Activated CD4-positive, alpha-beta T cell treated with anti-CD3 and anti-CD28 coated beads for 1 hour (primary cell): ENCODE data around the gene CEACAM16.
"Not testable (repeated sequence)": the region's sequence is repeated elsewhere in the genome, so short reads cannot be mapped to it uniquely, and the experiment has no call there.

Experiments
- DNase-seq: peaks from one replicate; pipeline ENCODE4 v3.0.0-alpha.2; 2020

Gene CEACAM16

GRCh38 chr19:44704982-44705381, 6.0 kb downstream of the CEACAM16 start:
- no peak for DNase-seq

GRCh38 chr19:44705502-44706010, 6.6 kb downstream of the CEACAM16 start:
- DNase-seq: no peak

- DNase-seq: no peak
These were observed 7.7 kb downstream of the CEACAM16 start for GRCh38 chr19:44706506-44707236.

DNA sequence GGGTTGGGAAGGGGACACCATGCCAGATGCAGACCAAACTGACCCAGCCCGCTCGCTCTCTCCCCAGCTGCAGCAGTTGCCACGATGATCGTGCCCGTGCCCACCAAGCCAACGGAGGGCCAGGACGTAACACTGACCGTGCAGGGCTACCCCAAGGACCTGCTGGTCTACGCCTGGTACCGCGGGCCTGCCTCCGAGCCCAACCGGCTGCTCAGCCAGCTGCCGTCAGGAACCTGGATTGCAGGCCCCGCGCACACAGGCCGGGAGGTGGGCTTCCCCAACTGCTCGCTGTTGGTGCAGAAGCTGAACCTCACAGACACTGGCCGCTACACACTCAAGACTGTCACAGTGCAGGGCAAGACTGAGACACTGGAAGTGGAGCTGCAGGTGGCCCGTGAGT, 8.8 kb downstream of the CEACAM16 start:
- DNase-seq: no peak

- no peak for DNase-seq
These were observed 10.0 kb downstream of the CEACAM16 start for GRCh38 chr19:44708940-44709339.

DNA sequence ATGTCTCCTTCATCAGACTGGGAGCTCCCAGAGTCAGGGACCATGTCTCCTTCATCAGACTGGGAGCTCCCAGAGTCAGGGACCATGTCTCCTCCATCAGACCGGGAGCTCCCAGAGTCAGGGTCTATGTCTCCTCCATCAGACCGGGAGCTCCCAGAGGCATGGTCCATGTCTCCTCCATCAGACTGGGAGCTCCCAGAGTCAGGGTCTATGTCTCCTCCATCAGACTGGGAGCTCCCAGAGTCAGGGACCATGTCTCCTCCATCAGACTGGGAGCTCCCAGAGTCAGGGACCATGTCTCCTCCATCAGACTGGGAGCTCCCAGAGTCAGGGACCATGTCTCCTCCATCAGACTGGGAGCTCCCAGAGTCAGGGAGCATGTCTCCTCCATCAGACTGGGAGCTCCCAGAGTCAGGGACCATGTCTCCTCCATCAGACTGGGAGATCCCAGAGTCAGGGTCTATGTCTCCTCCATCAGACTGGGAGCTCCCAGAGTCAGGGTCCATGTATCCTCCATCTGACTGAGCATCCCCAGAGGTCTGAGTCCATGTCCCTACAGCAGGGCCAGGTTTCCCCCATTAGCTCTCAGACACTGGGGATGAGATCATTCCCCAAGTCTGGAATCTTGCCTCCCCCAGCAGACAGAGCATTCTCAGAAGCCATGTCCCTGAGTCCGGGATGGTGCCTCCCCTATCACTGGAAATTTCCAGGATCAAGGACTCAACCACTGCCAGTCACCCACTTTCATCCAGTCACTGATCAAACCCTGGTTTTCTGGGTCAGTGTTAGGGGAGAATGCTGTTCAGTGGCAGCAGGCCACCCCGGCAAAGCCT, 10.7 kb downstream of the CEACAM16 start:
- DNase-seq: not testable (repeated sequence)

DNA sequence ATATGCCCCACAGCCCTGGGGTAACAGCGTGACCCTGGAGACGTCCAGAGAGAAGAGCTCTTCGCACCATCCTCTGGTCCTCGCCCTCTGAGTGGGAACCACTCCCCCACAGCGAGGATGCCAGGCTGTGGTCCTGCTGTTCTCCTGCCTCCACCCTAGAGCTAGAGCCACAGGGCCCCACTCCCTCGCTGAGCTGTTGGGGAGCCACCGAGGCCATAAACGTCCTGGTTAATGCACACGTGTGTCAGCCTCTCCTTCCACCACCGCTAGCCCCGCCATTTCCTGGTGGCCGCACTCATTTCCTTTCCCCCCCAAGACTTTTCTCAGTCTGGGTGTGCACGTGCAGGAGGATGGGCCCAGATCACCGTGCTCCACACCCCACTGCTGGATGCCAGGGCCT, 11.5 kb downstream of the CEACAM16 start:
- no peak for DNase-seq

- no peak for DNase-seq
These were observed 14.0 kb downstream of the CEACAM16 start for GRCh38 chr19:44712864-44713515.

GRCh38 chr19:44714597-44715169, 15.7 kb downstream of the CEACAM16 start:
- DNase-seq: no peak

DNA sequence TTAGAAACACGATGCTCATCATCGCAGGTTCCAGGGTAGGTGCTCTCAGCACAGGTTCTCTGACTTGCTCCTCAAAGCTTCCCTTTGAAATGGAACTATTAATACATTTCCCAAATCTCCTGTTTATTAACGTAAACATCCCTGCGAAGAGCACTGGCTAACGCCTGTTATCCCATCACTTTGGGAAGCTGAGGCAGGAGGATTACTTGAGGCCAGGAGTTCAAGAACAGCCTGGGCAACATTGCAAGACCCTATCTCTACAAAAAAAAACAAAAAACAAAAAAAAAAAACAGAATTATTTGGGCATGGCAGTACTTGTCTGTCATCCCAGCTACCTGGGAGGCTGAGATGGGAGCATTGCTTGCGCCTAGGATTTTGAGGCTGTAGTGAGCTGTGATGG, 18.7 kb downstream of the CEACAM16 start:
- DNase-seq: no peak

DNA sequence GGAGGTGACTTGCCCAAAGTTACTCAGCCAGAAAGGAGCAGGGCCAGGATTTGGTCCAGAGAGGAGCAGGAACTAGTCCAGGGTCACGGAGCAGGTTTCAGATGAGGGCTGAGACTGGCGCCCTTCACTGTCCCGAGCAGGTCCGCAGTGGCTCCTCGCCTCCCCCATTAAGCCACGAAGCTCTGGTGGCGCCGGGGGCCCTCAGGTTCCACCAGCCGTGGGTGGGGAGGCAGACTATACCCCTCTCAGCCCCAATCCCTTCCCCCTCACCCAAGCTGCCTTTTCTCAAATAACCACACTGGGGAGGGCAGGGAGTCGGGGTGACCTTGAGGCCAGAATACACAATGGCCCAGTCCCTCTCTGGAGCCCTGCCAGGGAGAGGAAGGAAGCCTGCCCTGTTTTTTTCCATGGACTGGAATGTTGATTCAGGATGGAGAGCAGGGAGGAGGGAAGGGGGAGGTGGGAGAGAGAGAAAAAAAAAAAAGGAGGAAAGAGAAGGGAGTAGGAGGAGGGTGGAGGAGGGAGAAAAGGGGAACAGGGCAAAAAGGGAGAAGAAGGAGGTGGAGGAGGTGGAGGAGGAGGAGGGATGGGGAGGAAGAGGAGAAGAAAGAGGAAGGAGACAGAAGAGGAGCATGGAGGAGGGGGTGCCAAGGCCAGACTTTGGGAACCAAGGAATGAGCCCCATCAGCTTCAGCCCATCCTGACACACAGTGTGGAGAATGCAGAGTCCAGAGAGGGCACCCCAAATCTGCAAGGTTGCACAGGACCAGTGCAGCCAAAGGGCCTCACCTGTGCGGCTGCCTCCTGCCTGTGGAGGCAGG, 19.7 kb downstream of the CEACAM16 start:
- DNase-seq: no peak

- no peak for DNase-seq
These were observed 20.3 kb downstream of the CEACAM16 start for GRCh38 chr19:44719262-44719701.

GRCh38 chr19:44720396-44720795, 21.4 kb downstream of the CEACAM16 start:
- not testable (repeated sequence) for DNase-seq

DNA sequence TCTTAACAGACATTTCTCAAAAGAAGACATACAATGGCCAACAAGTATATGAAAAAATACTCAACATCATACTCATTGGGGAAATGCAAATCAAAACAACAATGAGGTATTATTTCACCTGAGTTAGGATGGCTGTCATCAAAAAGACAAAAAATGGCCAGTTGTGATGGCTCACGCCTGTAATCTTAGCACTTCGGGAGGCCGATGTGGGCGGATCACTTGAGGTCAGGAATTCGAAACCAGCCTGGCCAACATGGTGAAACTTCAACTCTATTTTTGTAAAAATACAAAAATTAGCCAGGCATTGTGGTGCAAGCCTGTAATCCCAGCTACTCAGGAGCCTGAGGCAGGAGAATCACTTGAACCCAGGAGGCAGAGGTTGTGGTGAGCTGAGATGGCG, 22.0 kb downstream of the CEACAM16 start:
- DNase-seq: no peak

DNA sequence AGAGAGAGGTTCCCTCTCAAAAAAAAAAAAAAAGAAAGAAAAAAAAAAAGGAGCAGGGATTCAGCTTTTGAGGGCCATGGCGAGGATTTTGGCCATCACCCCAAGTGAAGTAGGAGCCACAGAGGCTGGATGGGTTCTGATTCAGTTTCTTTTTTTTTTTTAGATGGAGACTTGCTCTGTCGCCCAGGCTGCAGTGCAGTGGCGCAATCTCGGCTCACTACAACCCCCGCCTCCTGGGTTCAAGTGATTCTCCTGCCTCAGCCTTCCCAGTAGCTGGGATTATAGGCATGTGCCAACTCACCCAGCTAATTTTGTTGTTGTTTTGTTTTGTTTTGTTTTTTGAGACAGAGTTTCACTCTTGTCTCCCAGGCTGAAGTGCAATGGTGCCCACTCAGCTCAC, 22.4 kb downstream of the CEACAM16 start:
- not testable (repeated sequence) for DNase-seq

- no peak for DNase-seq
These were observed 23.5 kb downstream of the CEACAM16 start for GRCh38 chr19:44722131-44723121.

- no peak for DNase-seq
These were observed 24.5 kb downstream of the CEACAM16 start for GRCh38 chr19:44723299-44723951.

DNA sequence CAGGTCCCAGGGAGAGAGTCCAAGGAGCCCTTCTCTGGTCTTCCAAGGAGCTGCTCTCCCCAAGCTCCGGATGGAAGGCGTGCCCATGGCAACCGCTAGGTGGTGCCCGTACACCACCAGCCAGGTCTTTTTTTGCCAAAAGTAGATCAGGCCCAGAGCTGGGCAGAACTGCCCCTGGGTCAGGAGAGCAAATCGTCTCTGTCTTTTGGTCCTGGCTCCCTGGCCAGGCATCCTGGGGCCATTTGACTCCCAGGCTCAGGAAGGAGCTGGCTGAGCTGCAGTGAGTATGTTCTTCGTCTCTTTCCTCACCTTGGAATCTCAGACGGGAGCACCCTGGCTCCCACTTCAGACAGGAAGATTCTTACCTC, 25.0 kb downstream of the CEACAM16 start:
- peak; percentile 73 for DNase-seq

DNA sequence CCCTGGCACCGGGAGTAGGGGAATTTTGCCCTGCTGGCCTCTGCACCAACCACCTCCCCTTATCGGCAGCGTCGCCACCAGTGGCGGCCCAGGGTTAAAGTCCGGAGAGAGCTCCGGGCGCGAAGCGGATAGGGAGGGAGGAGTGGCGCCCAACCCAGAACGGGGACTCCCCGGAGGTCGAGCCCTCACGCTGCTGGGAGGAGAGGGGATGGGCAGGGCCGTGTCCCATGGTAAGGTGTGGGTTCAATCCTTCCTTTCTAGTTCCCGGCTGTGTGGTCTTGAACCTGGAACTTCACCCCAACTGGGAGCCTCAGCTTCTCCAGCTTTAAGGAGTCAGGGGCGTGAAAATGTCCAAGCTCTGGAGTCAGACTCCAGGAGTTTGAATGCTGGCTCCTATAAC, 26.3 kb downstream of the CEACAM16 start:
- no peak for DNase-seq

GRCh38 chr19:44725684-44726083, 26.7 kb downstream of the CEACAM16 start:
- DNase-seq: no peak
